SJSA1 (cell line): ENCODE results near the gene TRIM52. TPM values are rescaled to one million over a fixed set of nuclear protein-coding genes. Genes with fewer than 3 reads are reported as not detected.

Experiments used
- DNase-seq, 2 experiments: peaks; one replicate each; pipeline ENCODE4 v3.0.0-alpha.2; 2015 to 2020; ENCODE audit warnings: low spot score in 2 of 2, low read depth in 1 of 2
- H3K27ac ChIP-seq: fragments of 250-450 bp; sonication (Bioruptor Pico); 2 replicates; pipeline ENCODE4 v1.5.1; 2020; ENCODE audit warnings: mild to moderate bottlenecking, moderate library complexity
- H3K27me3 ChIP-seq: fragments of 250-450 bp; sonication (Bioruptor Pico); replicated peaks from 2 replicates; pipeline ENCODE4 v1.5.1; 2020; ENCODE audit warnings: mild to moderate bottlenecking, moderate library complexity
- H3K36me3 ChIP-seq: fragments of 250-450 bp; sonication (Bioruptor Pico); 2 replicates; pipeline ENCODE4 v1.5.1; 2020; ENCODE audit warnings: mild to moderate bottlenecking
- H3K4me1 ChIP-seq: fragments of 250-450 bp; sonication (Bioruptor Pico); replicated peaks from 2 replicates; pipeline ENCODE4 v1.6.1; 2021; ENCODE audit warnings: mild to moderate bottlenecking
- H3K4me3 ChIP-seq: fragments of 250-450 bp; sonication (Bioruptor Pico); 2 replicates; pipeline ENCODE4 v1.5.1; 2020; ENCODE audit warnings: mild to moderate bottlenecking
- H3K9me3 ChIP-seq: fragments of 250-450 bp; sonication (Bioruptor Pico); replicated peaks from 2 replicates; pipeline ENCODE4 v1.5.1; 2020; ENCODE audit warnings: mild to moderate bottlenecking
- total RNA-seq: library from RNA; depleted of rRNA; stranded (reverse); fragments of >200 nt; shearing (Covaris generic); gene quantifications from 2 replicates; pipeline ENCODE4 v1.2.3, GENCODE V29; 2014

TRIM52 gene
- total RNA-seq, 1 experiment from 2014 or later: 5.2 TPM

DNA sequence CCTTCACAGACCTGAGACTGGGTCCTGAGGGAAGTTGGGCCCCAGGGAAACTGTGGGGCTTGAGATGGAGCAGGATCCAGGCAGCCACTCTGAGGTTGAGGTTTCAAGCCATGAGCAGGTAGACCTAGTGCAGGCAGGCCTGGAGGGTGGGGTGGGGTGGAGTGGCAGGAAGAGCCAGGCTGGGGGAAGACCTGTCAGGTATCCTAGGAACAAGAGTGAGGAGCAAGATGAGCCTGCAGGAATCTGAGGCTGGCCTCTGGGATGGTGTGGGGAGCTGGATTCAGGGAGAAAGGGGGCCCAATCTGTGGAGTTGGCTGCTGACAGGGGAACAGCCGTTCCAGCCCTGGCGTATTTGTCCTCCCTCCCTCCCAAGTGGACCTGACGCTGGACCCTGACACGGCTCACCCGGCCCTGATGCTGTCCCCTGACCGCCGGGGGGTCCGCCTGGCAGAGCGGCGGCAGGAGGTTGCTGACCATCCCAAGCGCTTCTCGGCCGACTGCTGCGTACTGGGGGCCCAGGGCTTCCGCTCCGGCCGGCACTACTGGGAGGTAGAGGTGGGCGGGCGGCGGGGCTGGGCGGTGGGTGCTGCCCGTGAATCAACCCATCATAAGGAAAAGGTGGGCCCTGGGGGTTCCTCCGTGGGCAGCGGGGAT, 27.0 kb downstream of the TRIM52 start:
- peaks cover 87% of the 10 kb centered on the region for H3K36me3 ChIP-seq
- H3K27ac ChIP-seq: no peak overlapping the region
- DNase-seq: no peak
- H3K27me3 ChIP-seq: no peaks in the 10 kb centered on the region; the same call in 1 of the 2 replicates
- no peaks in the 10 kb centered on the region for H3K4me1 ChIP-seq
- H3K9me3 ChIP-seq: no peaks in the 10 kb centered on the region
- H3K4me3 ChIP-seq: no peak overlapping the region

DNA sequence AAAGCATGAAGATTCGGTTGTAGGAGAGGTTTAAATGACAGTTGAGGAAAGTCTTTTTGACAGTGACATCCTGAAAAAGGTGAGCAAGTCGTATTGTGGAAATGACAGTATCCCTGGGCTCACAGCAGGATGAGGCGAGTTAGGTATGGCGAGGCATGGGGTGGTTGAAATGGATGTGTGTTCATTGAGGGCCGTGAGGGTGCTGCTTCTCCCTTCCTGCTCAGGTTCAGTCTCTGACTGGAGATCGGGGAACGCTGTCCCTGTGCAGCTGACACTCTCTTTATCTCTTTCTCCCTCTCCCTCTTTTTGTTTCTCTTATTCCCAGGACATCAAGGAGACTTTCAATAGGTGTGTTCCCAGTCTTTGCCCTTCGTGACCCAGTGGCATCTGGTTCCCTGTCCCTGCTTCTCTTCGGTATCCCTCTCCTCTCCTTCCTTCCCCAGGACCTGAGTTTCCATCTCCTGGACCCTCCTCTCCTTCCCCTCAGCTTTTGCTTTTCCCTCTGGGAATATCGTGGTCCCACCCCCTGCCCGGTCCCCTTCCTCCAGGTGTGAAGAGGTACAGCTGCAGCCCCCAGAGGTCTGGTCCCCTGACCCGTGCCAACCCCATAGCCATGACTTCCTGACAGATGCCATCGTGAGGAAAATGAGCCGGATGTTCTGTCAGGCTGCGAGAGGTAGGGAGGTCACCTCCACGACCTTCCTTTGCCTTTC, 27.7 kb downstream of the TRIM52 start:
- Histone ChIP-seq H3K36me3 (peaks cover 81% of the 10 kb centered on the region), H3K27me3 (no peaks in the 10 kb centered on the region; the same call in 1 of the 2 replicates), H3K4me3 (no peak overlapping the region), H3K9me3 (no peaks in the 10 kb centered on the region), H3K4me1 (no peaks in the 10 kb centered on the region), H3K27ac (no peak overlapping the region)
- DNase-seq: no peak

DNA sequence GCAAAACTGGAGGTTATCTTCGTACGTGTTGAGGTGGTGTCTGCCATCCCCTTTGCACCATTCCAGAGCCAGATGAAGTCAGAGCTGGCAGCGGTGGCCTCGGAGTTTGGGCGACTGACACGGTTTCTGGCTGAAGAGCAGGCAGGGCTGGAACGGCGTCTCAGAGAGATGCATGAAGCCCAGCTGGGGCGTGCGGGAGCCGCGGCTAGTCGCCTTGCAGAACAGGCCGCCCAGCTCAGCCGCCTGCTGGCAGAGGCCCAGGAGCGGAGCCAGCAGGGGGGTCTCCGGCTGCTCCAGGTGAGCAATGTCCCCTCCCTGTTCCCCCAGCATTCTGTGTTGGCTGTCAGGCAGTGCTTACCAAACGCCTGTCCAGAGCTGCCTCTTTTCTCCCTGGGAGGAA, 28.4 kb downstream of the TRIM52 start:
- Histone ChIP-seq H3K9me3 (no peaks in the 10 kb centered on the region), H3K36me3 (peaks cover 79% of the 10 kb centered on the region), H3K4me3 (no peak overlapping the region), H3K27me3 (no peaks in the 10 kb centered on the region; the same call in 1 of the 2 replicates), H3K27ac (no peak overlapping the region), H3K4me1 (no peaks in the 10 kb centered on the region)
- DNase-seq: no peak

DNA sequence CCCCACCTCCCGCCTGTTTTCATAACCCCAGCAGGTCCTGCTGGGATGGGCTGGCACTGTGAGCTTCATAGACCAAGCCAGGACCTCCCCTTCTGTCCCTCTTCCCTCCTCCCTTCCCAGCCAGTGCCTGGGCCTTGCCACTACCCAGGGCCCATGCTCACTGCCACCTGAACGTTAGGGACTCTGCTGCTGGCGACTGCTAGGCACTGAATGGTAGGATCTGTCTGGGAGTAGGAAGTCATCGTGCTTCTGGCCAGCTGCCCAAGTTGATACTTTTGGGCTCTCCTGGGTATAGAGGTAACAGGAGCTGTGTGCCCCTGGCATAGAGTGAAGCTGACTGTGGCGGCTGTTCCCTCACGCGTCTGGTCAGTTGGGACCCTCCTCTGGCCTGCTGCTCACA, 29.5 kb downstream of the TRIM52 start:
- peaks cover 71% of the 10 kb centered on the region for H3K36me3 ChIP-seq
- DNase-seq: no peak
- H3K27me3 ChIP-seq: no peaks in the 10 kb centered on the region; the same call in 1 of the 2 replicates
- no peak overlapping the region for H3K4me3 ChIP-seq
- no peaks in the 10 kb centered on the region for H3K9me3 ChIP-seq
- no peak overlapping the region for H3K27ac ChIP-seq
- H3K4me1 ChIP-seq: no peaks in the 10 kb centered on the region

DNA sequence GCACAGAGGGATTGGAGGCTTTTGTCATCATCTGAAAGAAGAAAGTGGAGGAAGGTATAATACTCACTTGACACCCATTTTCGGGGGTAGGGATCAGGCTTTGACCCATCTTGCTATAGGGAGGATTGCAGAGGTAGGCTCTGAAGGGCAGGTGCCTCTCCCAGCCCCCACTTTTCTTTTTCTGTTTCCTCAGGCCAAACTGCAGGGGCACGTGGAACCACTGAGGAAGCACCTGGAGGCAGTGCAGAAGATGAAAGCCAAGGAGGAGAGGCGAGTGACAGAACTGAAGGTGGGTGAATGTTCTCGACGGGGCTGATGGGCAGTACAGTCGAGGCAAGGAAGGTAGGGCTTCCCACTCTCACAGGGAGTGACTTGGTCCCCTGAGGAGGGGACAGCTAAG, 30.4 kb downstream of the TRIM52 start:
- H3K27ac ChIP-seq: no peak overlapping the region
- no peak overlapping the region for H3K4me3 ChIP-seq
- no peak for DNase-seq
- H3K27me3 ChIP-seq: no peaks in the 10 kb centered on the region; the same call in 1 of the 2 replicates
- H3K9me3 ChIP-seq: no peaks in the 10 kb centered on the region
- peaks cover 63% of the 10 kb centered on the region for H3K36me3 ChIP-seq
- no peaks in the 10 kb centered on the region for H3K4me1 ChIP-seq

DNA sequence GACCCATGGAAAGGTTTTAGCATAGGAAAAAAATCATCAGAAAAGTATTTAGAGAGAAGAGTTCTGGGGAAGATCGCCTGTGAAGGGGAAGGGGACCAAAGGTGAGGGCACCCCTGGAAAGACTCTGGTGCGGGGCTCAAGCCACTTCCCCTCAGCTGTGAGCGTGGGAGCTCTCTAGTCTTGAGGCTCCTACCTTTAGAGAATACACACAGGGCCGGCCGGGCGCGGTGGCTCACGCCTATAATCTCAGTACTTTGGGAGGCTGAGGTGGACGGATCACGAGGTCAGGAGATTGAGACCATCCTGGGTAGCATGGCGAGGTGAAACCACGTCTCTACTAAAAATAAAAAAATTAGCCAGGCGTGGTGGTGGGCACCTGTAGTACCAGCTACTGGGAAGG, 30.9 kb downstream of the TRIM52 start:
- no peak overlapping the region for H3K4me3 ChIP-seq
- peaks cover 61% of the 10 kb centered on the region for H3K36me3 ChIP-seq
- H3K4me1 ChIP-seq: peaks cover 5% of the 10 kb centered on the region; the same call in 1 of the 2 replicates
- H3K27ac ChIP-seq: no peak overlapping the region
- no peaks in the 10 kb centered on the region for H3K9me3 ChIP-seq
- H3K27me3 ChIP-seq: no peaks in the 10 kb centered on the region; the same call in 1 of the 2 replicates
- no peak for DNase-seq

DNA sequence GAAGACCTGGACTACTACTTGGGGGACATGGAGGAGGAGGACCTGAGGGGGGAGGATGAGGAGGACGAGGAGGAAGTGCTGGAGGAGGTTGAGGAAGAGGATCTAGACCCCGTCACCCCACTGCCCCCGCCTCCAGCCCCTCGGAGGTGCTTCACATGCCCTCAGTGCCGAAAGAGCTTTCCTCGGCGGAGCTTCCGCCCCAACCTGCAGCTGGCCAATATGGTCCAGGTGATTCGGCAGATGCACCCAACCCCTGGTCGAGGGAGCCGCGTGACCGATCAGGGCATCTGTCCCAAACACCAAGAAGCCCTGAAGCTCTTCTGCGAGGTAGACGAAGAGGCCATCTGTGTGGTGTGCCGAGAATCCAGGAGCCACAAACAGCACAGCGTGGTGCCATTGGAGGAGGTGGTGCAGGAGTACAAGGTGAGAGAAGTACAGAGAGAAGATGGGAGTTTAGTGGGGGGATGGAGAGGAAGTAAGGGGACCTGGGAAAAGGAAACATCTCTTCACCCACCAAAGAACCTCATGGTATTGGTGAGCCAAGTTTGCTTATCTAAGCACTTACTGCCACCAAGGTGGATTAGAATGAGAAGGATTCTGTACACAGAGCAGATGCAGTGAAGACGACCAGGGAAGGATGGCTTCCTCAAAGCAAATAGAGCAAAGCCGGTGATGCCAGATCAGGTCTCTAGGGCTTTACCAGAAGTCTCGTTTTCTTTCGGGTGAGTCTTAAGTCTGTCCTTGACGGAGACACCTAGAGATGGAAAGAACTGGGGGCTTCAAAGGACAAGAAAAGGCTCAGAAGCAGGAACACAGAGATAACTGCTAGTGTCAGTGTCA, 36.3 kb downstream of the TRIM52 start:
- DNase-seq: no peak
- Histone ChIP-seq H3K27me3 (no peaks in the 10 kb centered on the region), H3K9me3 (no peaks in the 10 kb centered on the region), H3K27ac (no peak overlapping the region), H3K4me1 (peaks cover 23% of the 10 kb centered on the region), H3K4me3 (peak overlapping the region; percentile 75), H3K36me3 (peaks cover 27% of the 10 kb centered on the region; the same call in 1 of the 2 replicates)

DNA sequence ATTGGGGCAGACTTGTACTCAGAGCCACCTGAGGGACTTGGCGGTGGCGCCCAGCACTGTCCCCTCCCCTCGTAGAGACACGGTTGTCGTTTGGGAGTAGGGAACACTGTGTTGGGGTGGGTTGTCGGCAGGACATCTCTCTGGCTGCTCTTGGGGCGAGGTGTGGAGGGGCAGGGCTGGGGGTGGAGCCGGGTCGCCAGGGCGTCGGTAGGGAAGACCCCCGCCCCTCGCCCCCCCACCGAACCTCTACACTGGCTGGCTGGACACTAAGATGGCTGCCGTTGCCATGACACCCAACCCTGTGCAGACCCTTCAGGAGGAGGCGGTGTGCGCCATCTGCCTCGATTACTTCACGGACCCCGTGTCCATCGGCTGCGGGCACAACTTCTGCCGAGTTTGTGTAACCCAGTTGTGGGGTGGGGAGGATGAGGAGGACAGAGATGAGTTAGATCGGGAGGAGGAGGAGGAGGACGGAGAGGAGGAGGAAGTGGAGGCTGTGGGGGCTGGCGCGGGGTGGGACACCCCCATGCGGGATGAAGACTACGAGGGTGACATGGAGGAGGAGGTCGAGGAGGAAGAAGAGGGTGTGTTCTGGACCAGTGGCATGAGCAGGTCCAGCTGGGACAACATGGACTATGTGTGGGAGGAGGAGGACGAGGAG, 37.1 kb downstream of the TRIM52 start:
- peaks cover 23% of the 10 kb centered on the region for H3K4me1 ChIP-seq
- peak overlapping the region; percentile 75 for H3K4me3 ChIP-seq
- DNase-seq: peak in 1 of 2 experiments; percentile 67
- H3K36me3 ChIP-seq: peaks cover 21% of the 10 kb centered on the region; the same call in 1 of the 2 replicates
- H3K27me3 ChIP-seq: no peaks in the 10 kb centered on the region
- no peaks in the 10 kb centered on the region for H3K9me3 ChIP-seq
- H3K27ac ChIP-seq: peak overlapping the region; percentile 87

DNA sequence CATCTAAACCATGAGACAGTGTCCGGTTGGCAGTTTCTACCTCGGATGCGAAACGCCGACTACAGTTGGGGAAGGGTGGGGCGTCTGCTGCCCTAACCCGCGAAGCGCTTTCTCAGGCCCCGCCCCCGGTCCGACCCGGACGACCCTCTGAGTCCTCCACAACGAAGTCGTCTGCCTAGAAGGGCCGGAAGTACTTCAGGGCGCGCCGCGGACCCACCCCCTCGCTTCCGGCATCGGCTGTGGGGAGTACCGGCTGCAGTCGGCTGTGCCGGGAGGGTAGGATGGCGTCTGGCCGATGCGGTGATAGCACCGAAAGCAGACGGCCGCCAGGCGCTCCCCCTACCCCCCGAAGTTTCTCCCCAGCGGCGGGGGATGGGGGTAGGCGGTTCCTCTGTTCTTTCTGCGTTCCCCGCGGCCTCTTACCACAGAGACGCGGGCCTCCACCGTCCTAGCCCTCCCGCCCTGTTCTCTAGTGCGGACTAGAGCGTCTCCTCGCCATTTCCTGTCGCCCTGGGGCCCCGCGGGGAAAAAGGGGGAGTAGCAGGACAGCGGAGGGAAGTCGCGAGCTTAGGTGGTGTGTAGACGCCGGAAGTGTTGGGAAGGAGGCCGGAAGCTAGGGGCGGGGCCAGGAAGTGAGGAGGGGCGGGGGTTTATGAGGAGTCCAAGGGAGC, 37.8 kb downstream of the TRIM52 start, which contains the start of gene TRIM41:
TRIM41 (plus strand) TSS at position 224 of the 671 bp plus-strand sequence. CDS start 719 bp downstream, outside the sequence.
- H3K4me1 ChIP-seq: peaks cover 23% of the 10 kb centered on the region
- peak; percentile 100 for DNase-seq

DNA sequence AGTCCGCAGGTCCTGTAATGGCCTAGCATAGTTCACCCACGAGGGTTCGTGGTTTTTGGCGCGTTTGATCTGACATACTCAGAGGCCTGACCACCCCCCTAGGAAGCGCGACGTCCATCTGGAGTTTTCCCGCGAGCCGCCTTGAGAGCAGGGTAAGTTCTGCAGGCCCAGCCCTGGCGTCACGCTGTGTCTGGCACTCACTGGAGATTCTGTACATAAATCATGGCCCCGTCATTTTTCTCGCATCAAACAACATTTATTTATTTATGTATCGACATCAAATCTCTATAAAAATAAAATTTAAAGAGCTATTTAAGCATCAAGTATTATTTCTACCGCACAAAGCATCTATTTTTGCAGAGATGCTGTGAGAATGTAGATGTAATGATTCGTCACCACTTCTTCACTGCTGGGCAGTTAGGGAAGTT, 38.3 kb downstream of the TRIM52 start:
- Histone ChIP-seq H3K27ac (peak overlapping the region; percentile 87), H3K27me3 (no peaks in the 10 kb centered on the region), H3K4me1 (peaks cover 26% of the 10 kb centered on the region), H3K4me3 (peak overlapping the region; percentile 75), H3K36me3 (peaks cover 16% of the 10 kb centered on the region; the same call in 1 of the 2 replicates), H3K9me3 (no peaks in the 10 kb centered on the region)
- no peak for DNase-seq

More for the DNA sequence above, 37.8 kb downstream of the TRIM52 start, which contains the start of gene TRIM41:
- H3K4me3 ChIP-seq: peak within 1 kb of the TSS; percentile 75
- H3K27ac ChIP-seq: peak within 1 kb of the TSS; percentile 87
- H3K36me3 ChIP-seq: peaks cover 20% of the 10 kb centered on the region; the same call in 1 of the 2 replicates
- H3K27me3 ChIP-seq: no peaks in the 10 kb centered on the region
- H3K9me3 ChIP-seq: no peaks in the 10 kb centered on the region

DNA sequence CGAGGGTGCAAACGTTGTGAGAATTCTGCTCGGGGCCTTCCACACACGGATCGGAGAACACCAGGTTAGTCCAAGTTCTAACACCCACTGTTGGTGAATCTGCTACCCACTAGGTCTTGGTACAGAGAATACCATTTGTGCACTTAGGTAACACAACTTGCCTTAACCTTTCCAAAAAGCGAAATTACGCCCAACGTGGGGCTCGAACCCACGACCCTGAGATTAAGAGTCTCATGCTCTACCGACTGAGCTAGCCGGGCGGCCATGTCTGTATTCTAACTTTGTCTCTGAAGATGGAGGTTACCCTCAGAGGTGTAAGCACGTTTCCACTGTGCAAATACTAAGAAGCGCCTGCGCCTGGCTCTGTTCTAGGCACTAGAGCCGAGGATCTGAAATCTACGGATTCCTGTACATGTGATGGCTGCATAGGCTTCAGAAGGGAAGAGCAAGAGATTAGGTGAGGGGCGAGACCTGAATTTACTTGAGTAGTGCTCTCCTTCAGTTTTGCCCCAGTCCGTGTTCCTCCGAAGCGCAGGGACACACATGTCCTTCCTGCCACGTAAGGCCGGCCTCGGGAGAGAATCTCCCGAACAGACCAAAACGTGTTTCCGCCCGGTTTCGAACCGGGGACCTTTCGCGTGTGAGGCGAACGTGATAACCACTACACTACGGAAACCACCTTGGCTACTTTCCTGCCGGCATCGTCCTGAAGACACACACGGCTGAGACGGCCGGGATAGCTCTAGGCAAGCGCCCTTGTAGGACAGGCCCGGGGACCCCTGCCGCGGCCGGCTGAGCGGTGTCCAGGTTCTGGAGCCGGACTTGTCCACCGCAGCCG, 38.9 kb downstream of the TRIM52 start:
- Histone ChIP-seq H3K27me3 (no peaks in the 10 kb centered on the region), H3K4me3 (peak overlapping the region; percentile 75), H3K4me1 (peaks cover 32% of the 10 kb centered on the region), H3K27ac (peak overlapping the region; percentile 87), H3K36me3 (peaks cover 12% of the 10 kb centered on the region; the same call in 1 of the 2 replicates), H3K9me3 (no peaks in the 10 kb centered on the region)
- peak; percentile 98 to 100 for DNase-seq
